ENCODE data around the gene ZNF880.
"Not testable (repeated sequence)": the region's sequence is repeated elsewhere in the genome, so short reads cannot be mapped to it uniquely, and the experiment has no call there.

Gene ZNF880

DNA sequence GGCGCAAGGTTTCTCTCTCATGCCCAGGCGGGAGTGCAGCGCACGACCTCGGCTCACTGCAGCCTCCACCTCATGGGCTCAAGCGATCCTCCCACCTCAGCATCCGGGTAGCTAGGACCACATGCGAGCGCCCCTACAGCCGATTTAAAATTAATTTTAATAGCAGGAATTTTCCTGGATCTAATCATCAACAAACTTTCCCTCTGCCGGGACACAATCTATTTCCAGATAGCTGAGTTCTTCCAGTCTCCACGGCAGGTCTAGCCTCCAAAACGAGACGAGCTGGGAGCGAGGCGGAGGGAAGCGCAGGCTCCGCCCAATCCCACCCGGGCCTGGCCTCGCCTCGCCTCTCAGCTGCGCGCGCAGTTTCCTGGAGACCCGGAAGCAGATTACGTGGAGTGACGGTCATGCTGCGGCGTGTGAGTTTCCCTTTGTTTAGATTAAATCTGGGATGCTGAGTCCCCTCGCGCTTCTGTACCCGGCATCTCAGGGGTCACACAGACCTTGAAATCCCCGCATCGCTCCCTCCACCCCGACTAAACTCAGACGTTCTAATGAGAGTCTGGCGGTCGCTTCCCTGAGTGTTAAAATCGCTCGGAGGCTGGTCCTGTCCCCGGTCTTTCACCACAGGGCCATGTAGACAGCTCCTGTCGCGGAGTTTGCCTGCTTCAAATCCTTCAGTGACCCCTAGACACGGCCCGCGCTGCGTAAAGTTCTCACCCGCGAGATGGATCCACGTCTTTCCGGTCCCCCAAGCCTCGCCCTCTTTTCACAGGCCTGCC is at the start of gene ZNF880:
ZNF880 (plus strand) TSS at position 365 of the 782 bp plus-strand sequence; CDS start at position 408, 43 bp downstream.
- TF ChIP-seq, protein P1, sequence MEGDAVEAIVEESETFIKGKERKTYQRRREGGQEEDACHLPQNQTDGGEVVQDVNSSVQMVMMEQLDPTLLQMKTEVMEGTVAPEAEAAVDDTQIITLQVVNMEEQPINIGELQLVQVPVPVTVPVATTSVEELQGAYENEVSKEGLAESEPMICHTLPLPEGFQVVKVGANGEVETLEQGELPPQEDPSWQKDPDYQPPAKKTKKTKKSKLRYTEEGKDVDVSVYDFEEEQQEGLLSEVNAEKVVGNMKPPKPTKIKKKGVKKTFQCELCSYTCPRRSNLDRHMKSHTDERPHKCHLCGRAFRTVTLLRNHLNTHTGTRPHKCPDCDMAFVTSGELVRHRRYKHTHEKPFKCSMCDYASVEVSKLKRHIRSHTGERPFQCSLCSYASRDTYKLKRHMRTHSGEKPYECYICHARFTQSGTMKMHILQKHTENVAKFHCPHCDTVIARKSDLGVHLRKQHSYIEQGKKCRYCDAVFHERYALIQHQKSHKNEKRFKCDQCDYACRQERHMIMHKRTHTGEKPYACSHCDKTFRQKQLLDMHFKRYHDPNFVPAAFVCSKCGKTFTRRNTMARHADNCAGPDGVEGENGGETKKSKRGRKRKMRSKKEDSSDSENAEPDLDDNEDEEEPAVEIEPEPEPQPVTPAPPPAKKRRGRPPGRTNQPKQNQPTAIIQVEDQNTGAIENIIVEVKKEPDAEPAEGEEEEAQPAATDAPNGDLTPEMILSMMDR (IDR thresholded peaks at IDR 0.05; ENCODE audit: low read depth, low read length), result no peak
- H3K4me3 ChIP-seq (ENCODE audit: low read depth, low read length), result peak within 1 kb of the TSS; percentile 84

DNA sequence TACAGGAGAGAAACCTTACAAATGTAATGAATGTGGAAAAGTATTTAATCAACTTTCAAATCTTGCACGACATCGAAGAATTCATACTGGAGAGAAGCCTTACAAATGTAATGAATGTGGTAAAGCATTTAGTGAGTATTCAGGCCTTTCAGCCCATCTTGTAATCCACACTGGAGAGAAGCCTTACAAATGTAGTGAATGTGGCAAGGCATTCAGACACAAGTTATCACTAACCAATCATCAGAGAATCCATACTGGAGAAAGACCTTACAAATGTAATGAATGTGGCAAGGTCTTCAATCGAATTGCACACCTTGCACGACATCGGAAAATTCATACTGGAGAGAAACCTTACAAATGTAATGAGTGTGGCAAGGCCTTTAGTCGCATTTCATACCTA is 47.3 kb upstream of the ZNF880 start:
- TF ChIP-seq, protein P1 (IDR thresholded peaks at IDR 0.05; ENCODE audit: low read depth, low read length), result no peak

DNA sequence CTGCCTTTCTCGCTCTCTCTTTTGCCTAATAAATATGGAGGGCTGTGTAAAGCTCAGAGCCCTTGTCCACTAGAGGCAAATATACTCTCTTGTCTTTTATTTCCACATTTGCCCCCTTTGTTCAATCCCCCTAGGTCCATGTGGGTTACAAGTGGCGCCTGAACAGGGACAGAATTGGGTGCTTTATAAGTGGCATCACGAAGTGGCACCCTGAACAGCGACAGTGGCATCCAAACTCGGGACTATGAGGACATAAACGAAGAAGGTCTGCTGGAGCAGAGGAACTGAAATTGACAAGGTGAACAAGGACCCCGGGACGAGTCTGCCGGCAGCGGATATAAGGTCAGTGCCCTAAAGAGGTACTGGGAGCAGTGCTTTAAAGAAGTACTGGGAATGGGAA is 38.0 kb upstream of the ZNF880 start:
- TF ChIP-seq, protein P1 (IDR thresholded peaks at IDR 0.05; ENCODE audit: low read depth, low read length), result no peak
- no peak overlapping the region for H3K4me3 ChIP-seq (ENCODE audit: low read depth, low read length)

More for the DNA sequence above, 47.3 kb upstream of the ZNF880 start:
- no peak overlapping the region for H3K4me3 ChIP-seq (ENCODE audit: low read depth, low read length)

DNA sequence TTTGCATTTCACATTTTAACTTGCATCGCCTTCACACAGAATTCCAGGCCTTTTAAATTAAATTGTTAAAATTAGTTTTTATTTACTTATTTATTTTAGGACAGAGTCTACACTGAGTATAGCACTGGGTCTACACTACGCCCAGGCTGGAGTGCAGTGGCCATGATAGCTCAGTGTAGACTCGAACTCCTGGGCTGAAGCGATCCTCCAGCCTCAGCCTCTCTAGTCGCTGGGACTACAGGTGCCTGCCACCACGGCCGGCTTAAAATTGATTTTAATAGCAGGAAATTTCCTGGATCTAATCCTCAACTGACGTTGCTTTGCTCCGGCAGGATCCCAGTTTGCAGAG is 34.0 kb upstream of the ZNF880 start:
- peak overlapping the region; percentile 93 for H3K4me3 ChIP-seq (ENCODE audit: low read depth, low read length)
- TF ChIP-seq, protein P1 (IDR thresholded peaks at IDR 0.05; ENCODE audit: low read depth, low read length), result no peak

DNA sequence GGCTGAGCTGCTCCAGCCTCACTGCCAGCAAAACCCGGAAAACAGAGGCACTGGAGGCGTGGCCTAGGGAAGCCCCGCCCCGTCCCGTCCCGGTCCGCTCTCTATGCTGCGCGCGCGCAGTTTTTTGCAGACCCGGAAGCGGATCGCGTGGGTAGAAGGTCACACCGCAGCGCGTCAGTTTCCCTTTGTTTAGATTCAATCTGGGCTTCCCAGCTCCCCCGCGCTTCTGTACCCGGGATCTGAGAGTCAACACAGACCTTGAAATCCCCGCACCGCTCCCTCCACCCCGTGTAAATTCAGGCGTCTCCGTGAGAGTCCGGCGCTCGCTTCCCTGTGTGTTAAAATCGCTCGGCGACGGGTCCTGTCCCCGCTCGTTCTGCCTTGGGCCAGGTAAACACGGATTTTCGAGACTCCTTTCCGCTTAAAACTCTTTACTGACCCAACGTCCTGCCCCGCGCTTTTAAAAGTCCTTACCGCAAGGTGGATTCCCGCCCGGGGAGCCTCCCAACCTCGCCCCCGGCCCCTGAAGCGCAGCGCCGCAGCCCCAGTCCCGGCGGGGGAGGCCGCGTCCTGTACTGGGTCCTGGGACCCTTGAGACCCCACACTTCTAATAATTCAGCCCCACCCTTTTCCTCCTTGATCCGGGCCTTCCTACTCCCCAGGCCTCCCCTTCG is 33.5 kb upstream of the ZNF880 start, which contains the start of gene ZNF610:
ZNF610 (plus strand) TSS at position 127 of the 674 bp plus-strand sequence. CDS start 12,930 bp downstream, outside the sequence.
- TF ChIP-seq, protein P1 (IDR thresholded peaks at IDR 0.05; ENCODE audit: low read depth, low read length), result no peak
- peak within 1 kb of the TSS; percentile 93 for H3K4me3 ChIP-seq (ENCODE audit: low read depth, low read length)

DNA sequence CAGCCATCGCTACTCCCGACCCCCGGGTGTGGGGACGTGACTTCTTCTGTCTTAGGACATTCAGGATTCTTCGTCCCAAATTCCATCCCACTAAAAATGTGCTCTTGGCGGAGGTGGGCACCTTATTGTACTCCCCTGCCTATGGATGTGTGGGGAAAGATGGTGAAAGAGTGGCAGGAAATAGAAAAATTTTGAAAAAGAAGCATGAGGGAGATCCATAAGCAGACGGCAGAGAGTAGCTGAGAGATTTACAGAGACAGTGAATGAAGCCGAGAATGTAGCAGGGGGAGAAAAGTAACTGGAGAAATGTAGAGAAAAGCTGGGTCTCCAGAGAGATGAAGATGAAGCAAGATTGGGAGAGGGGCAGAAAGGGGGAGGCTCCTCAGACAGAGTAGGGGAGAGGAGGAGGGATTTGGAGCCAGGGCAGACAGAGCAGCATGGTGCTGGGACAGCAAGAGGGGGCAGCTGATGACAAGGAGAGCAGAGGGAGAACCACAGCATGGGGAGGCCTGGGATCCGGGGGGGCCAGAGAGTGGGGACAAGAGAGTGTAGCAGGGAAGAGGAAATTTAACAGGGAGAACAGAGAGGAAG is 32.8 kb upstream of the ZNF880 start:
- TF ChIP-seq, protein P1 (IDR thresholded peaks at IDR 0.05; ENCODE audit: low read depth, low read length), result no peak
- H3K4me3 ChIP-seq (ENCODE audit: low read depth, low read length), result peak overlapping the region; percentile 93

DNA sequence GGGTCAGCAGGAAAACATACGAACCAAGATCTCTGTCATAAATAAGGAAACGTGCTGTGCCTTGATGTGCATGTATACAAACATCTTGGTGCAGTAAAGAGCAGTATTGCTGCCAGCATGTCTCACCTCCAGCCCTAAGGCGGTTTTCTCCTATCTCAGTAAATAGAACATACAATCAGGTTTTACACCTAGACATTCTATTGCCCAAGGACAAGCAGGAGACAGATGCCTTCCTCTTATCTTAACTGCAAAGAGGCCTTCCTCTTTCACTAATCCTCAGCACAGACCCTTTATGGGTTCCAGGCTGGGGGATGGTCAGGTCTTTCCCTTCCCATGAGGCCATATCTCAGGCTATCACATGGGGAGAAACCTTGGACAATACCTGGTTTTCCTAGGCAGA is 30.7 kb upstream of the ZNF880 start:
- not testable (repeated sequence) for H3K4me3 ChIP-seq (ENCODE audit: low read depth, low read length)

All from WI38 (cell line).